T1000 (cell line): ENCODE measurements around the gene MLH1.

ENCODE experiments used
- DNase-seq: peaks from one replicate; lab custom pipeline; 2025; ENCODE audit warnings: mixed read lengths; lab: John Stamatoyannopoulos, UW

MLH1 gene

DNA sequence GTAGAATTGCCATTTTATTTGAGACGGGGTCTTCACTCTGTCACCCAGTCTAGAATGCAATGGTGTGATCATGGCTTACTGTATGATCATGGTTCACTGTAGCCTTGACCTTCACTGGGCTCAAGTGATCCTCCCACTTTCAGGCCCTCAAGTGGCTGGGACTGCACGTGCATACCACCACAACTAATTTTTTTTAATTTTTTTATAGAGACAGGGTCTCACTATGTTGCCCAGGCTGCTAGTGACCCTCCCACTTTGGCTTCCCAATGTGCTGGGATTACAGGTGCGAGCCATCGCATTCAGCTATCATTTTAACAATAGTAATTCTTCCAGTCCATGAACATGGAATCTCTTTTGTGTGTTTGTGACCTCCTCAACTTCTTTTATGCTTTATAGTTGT is 12.3 kb upstream of the MLH1 start:
- DNase-seq = no peak

DNA sequence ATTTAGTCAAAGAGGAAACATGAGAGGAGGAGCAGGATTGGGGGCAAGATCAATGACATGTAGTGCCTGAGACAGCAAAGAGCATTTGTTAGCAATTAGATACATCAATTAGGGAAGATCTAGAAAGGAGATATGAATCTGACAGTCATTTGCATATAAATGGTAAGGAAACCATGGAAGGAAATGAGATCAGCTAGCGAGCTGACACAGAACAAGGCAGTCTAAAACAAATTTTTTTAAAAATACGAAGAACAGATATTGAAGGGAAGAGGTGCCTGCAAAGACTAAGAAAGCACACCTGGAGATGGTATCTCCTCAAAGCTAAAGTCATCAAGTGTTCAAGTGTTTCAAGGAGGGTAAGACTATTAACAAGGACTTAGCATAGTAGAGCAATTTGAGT is 5.0 kb upstream of the MLH1 start:
- no peak for DNase-seq

DNA sequence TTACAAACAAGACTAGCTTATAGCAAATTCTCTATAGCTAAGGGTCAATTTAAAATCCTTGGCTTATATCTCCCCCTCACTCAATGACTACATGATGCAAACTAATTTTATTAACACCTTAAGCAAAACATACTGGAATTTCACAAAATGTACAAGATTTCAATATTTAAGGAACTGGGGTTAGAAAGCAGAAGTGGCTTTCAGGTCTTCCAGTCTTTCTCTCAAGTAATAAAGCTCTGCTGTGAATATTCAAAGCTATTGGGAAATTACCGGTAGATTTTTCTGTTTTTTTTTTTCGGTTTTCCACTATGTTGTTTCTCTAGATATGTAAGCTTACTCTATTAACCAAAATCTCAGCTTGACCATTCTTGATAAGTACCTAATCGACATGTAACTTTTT is 4.3 kb upstream of the MLH1 start:
- DNase-seq = no peak

DNA sequence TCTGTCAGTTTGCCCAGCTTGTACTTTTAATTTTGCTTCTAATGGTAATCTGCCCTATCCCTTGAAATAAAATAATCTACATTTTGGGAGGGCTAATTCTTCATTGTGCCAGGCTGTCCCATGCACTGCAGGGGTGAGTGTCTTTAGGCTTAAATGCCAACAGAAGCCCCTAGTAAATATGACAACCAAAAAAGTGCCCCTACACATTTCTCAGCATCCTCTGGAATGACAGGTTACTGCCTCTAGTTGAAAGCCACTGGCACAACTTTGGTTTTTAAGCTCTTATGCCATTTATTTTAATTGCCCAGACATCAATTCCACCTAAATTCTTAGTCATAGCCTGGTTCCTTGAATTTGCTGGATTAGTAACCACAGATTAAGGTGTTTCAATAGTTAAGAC is 3.8 kb upstream of the MLH1 start:
- no peak for DNase-seq

DNA sequence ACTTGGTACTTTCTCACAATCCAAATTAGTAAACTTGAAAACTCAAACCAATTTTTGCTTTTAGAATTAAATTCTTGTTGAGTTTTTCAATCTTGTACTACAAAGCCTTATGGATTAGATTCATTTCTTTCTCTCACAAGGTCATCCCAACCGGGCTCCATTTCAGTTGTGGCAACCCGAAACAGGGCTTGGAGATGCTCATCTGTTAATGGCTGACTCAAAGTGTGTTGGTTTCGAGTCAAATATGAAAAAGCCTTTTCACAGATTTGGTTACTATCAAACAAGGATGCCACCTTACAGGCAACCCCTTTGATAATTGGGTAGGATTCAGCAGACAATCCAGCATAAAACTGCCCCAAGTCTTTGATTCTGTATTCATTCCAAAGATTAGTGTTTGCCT is 2.2 kb upstream of the MLH1 start:
- no peak for DNase-seq

DNA sequence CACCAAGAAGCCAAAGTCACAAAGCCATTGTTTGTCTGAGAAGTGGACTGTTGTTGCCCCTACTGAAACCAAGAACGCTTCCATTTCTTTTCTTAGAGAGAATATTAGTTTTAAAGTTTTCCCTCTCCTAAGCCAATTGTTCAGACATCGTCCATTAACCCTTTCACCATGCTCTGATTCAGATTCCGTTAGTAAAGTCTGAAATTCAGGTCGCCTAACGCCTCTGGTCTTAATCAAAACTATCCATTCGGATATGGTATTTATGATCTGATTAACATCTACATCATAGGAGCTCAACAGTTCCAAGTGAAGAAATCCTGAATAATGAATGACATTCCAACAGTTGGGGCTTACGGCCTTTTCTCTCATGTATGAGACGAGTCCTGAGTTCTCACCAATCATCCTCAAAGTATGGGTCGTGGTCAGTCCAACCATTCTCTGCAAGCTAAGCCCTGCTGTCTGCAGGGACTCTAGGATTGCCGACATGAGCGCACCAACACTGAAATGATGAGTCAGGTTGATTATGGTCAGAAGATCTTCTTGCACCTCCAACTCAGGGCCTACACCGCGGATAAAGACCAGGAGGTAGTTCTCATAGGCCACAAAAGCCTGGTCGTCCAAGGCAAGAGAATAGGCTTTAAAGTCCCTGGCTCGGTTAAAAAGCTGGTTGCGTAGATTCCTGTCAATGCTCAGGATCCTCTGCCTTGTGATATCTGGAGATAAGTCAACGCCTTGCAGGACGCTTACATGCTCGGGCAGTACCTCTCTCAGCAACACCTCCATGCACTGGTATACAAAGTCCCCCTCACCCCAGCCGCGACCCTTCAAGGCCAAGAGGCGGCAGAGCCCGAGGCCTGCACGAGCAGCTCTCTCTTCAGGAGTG is 1.2 kb upstream of the MLH1 start:
- no peak for DNase-seq

DNA sequence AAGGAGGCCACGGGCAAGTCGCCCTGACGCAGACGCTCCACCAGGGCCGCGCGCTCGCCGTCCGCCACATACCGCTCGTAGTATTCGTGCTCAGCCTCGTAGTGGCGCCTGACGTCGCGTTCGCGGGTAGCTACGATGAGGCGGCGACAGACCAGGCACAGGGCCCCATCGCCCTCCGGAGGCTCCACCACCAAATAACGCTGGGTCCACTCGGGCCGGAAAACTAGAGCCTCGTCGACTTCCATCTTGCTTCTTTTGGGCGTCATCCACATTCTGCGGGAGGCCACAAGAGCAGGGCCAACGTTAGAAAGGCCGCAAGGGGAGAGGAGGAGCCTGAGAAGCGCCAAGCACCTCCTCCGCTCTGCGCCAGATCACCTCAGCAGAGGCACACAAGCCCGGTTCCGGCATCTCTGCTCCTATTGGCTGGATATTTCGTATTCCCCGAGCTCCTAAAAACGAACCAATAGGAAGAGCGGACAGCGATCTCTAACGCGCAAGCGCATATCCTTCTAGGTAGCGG is 452 bp upstream of the MLH1 start, which contains the start of gene EPM2AIP1:
EPM2AIP1 (minus strand) TSS at position 326 of the 520 bp plus-strand sequence; CDS start at position 272, 54 bp downstream.
- DNase-seq = no peak

DNA sequence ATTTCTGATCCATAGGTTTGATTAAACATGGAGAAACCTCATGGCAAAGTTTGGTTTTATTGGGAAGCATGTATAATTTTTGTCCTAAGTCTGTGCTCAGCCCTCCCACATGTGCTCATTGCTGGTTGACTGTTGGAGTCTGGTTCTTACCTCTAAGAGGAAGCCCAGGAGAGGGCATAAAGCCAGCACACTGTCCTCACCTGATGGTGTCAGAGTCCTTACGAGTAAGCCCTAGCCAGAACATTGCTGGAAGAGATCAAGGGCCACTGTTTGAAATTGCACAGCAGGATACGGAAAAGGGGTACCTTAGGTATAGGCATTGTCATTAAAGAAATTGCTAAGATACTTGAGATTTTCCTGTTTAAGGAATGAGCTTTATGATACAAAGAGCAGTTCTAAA is 21.3 kb downstream of the MLH1 start:
- no peak for DNase-seq

DNA sequence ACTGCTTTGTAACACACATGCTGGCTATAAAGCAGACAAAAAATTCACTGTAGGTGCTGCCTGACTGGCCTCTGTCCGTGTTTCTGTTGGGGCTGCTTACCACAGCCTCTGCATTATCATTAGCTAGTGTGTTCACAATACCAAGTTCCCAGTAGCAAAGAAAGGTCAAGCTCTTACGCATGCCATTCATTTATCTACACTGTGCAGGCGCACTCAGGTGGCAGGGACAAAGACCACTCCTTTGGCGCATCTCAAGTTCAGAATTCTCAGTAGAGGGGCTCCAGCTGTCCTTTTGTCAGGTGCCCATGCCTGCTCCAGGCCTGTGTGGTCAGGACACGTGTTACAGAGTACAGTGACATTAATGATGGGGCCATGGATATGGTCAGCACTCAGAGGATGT is 22.3 kb downstream of the MLH1 start:
- no peak for DNase-seq

DNA sequence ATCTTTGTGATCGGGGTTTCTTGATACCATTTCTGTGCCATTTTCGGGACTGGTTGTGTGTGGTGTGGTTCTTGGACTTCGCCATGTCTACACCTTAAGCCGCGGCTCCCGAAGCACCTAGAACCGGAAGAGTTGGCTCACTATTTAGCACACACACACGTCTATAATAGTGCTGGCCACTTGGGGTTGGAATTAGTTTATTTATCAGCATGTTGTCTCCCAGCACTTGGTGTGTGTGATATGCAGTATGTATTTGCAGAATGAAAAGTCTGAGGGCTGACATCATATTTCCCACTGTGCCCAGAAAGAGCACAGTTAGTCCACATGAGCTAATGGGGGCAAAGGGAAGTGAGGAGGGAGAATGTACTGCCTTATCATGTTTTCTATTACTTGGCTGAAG is 23.6 kb downstream of the MLH1 start:
- DNase-seq = no peak

DNA sequence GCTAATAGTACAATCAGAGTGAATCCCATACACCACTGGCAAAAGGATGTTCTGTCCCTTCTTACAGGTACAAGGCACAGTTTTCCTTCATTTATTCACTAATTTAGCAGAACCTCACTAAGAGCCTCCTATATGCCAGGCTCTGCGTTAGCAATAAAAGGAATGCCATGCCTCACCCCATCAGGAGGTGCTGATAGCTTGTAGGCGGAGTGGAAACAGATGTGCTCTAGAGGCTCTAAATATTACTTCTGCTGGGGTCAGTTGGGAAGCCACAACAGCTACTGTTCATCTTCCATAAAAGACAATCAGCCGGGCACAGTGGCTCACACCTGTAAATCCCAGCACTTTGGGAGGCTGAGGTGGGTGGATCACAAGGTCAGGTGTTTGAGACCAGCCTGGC is 24.4 kb downstream of the MLH1 start:
- no peak for DNase-seq

DNA sequence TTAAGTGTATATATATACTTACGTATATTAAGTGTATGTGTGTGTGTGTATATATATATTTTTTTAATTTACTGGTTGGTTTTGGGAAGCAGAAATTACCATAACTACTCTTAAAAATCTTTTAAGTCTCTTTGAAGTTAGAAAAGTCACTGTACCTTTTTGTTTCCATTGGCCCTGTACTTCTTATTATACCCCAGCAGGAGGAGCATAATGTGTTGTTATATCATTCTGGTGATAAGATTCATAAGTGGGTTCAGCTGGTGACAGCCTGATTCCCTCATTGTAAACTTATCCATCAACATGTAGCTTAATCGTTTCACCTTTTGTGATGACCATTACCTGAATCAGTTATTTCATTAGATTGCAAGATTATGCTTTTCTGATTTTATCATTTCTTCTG is 30.8 kb downstream of the MLH1 start:
- no peak for DNase-seq

DNA sequence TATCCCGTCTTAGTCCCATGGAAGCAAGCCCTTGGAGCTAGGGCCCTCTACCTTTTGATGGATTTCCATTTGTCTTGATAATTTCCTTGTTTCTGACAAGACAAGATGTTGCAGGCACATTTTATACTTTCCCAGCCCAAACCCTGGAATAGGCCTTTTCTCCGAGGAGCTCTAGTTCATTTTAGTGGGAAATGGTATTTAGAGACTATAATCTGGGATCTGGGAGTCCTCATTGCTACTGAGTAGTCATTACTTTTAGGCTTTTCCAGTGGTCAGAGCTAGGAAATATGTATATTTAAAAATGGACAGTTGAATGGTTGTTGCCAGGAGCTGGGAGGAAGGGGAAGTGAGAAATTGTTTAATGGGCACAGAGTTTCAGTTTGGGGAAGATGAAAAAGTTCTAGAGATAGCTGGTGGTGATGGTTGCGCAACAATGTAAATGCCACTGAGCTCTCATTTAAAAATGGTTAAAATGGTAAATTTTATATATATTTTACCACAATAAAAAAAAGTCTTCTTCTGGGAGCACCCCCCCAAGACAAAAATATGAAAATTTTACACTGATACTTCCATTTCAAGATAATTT is 31.6 kb downstream of the MLH1 start:
- DNase-seq = no peak

DNA sequence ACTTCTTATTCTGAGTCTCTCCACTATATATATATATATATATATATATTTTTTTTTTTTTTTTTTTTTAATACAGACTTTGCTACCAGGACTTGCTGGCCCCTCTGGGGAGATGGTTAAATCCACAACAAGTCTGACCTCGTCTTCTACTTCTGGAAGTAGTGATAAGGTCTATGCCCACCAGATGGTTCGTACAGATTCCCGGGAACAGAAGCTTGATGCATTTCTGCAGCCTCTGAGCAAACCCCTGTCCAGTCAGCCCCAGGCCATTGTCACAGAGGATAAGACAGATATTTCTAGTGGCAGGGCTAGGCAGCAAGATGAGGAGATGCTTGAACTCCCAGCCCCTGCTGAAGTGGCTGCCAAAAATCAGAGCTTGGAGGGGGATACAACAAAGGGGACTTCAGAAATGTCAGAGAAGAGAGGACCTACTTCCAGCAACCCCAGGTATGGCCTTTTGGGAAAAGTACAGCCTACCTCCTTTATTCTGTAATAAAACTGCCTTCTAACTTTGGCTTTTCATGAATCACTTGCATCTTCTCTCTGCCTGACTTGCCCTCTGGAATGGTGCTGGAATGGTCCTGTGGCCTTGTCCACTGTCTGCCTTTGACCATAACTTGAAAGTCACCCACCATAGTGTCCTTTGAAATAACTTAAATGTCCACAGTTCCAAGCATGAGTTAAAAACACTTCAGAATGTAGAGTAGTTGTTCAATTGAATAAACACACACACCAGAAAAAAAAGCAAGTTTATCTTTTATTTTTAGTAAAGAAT is 32.4 kb downstream of the MLH1 start:
- no peak for DNase-seq

DNA sequence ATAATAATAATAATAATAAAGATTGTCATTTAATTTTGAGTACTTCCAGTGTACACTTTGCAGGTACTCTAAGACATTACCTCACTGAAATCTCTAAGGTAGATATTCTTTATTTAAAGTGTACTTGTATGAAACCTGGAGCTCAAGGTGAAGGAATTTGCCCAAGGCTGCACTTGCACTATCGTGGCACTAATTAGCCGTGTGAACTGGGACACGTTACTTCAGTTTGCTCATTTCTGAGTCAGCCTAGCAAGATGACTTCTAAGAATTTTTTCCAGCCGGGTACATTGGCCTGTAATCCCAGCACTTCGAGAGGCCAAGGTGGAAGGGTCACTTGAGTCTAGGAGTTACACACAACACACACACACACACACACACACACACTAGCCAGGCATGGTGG is 33.5 kb downstream of the MLH1 start:
- DNase-seq = no peak

DNA sequence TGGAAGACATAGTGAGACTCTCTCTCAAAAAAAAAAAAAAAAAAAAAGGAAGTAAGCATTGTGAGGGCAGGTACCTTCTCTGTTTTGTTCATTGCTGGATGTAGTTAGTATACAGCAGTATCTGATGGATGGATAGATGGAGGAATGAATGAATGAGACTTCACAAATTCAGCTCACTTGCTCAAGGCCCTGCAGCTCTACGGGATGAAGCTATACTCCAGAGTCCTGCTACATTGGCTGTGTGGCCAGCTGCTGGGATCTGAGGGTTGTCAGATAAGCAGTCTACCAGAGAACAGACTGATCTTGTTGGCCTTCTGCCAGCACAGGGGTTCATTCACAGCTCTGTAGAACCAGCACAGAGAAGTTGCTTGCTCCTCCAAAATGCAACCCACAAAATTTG is 35.0 kb downstream of the MLH1 start:
- no peak for DNase-seq

DNA sequence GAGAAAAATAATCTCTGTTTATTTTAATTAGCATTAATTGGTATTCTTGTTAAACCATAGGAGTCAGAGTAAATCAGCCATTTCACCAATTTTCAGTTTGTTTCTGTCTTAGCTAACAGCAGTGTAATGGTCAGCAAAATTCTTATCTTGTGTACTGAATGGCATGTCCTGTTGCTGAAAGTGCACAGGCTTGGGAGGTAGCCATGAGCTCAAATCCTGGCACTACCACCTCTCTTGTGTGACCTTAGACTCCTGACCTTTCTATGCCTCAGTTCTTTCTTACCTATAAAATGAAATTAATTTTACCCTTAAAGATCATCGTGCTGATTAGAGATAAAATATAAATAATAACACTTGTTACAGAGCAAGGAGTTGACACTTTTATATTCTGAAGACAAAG is 35.8 kb downstream of the MLH1 start:
- no peak for DNase-seq

DNA sequence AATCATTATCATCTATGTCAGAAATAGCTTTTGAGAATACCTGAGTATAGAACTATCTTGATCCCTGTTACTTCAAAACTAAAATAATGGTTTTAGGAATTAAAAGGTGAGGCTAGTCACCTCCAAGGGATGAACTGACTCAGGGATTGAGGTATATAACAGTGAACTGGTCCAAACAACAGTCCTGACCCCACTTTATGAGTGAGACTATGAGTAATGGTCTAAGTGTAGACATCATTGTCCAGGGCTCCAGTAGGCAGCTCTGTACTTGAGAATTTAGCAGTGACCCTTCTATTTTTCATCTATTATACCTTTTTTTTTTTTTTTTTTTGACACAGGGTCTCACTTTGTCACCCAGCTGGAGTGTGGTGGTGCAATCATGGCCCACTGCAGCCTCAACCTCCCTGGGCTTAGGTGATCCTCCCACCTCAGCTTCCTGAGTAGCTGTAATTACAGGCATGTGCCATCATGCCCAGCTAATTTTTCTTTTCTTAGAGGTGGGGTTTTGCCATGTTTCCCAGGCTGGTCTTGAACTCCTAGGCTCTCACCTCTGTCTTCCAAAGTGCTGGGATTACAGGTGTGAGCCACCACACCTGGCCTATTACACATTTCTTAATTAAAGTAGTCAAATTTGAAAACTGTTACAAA is 36.3 kb downstream of the MLH1 start:
- no peak for DNase-seq

DNA sequence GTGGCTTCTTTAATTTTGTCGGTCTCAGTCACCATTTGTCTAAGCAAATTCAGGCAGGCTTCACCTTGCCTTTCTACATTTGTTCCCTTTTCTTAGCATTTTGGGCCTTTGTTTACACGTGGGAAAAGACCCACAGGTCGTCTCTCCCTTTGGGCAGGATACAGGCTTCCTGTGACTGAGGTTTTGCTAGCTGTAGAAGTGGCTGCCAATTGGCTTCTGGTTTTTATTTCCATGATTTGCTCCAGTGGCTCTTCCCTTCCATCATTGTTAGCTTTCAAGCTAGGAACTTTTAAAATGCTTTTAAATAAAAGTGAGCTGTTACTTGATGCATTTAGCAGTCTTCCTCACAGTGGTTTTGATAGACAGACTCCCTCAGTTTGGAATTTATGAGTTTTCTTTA is 37.3 kb downstream of the MLH1 start:
- no peak for DNase-seq

DNA sequence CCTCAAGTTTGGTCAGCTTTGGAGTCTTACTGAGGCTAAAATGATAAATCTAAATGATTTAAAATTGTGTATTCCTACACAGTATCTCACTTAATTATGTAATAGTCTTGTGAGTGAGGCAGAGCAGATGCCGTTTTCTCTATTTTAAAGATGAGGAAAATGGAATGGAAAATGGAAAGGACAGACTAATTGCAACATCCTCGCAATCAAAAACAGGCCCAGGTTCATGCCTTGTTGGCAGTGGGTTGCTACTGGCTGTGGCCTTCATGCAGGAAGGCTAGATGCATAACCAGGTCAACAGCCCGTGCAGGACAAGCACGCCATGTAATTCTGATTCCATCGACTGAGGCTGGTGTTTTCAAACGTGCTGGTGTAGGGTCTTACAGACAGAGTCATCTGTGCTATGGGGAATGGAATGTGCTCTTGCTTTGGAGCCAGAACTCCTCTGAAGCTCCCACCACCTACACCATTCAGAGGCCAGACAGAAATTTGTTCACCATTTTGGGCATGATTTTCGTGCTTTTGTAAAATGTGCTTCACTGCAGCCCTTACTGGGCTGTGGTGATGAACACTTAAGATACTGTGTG is 37.9 kb downstream of the MLH1 start:
- no peak for DNase-seq

DNA sequence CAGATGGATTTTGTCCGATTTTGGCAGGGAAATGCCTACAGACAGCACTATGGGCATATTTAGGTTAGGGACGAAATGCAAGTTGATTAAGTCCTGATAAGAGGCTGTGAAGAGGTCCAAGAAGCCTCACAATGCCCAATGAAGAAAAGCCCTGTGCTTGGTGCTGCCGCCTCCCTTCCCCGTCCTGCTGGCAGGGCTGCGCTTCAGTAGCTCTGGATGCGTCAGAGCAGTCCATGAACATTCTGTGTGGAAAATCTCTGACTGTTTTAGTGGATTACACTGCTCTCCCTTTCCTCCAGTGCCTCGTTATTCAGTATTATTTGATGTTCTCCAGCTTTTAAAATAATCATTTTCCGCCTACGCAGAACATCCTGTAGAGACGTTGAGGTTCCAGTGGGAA is 39.6 kb downstream of the MLH1 start:
- DNase-seq = no peak

DNA sequence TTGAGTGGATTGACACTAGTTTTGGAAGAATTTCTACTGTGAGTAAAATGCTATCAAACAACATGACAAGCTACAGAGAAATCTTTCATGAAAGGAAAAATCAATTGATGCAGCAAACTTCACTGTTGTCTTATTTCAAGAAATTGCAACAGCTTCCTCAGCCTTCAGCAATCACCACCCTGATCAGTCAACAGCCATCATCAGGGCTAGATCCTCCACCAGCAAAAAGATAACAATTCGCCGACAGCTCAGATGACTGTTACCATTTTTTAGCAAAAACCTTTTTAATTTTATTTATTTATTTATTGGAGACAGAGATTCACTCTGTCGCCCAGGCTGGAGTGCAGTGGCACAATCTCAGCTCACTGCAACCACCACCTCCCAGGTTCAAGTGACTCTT is 44.0 kb downstream of the MLH1 start:
- DNase-seq = no peak
